Activated T-cell treated with anti-CD3 and anti-CD28 coated beads for 1 hour (primary cell): ENCODE results near the gene DHX58.

Experiments used
- DNase-seq: peaks from one replicate; pipeline ENCODE4 v3.0.0-alpha.2; 2020; ENCODE audit warnings: low read depth

DHX58 gene

GRCh38 chr17:42081516-42082129 is 30.9 kb downstream of the DHX58 start:
- no peak for DNase-seq

- no peak for DNase-seq
These were observed 33.0 kb downstream of the DHX58 start for GRCh38 chr17:42079541-42079940.

GRCh38 chr17:42078396-42079043 is 34.0 kb downstream of the DHX58 start:
- DNase-seq = no peak

DNA sequence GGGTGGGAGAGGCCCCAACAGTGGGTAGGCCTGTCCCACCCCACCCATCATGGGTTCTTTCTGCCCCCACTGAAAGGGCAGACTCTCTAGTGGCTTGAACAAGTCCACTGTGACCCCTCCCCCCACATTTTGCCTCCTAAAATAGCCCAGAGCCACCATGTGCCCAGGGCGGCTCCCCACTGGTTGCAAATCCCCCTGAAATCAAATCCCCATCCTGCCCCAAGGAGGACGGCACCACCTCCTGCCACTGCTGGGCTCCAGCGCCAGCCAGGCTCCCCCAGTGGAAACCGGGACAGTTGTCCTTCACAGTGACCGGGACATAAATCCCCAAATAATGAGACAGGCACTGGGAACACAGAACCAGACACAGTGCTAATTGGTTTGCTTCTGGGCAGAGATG is 34.8 kb downstream of the DHX58 start:
- DNase-seq = no peak

- no peak for DNase-seq
These were observed 35.5 kb downstream of the DHX58 start for GRCh38 chr17:42076797-42077559.

GRCh38 chr17:42075789-42076188 is 36.7 kb downstream of the DHX58 start:
- no peak for DNase-seq

- no peak for DNase-seq
These were observed 40.0 kb downstream of the DHX58 start for GRCh38 chr17:42072323-42073187.

DNA sequence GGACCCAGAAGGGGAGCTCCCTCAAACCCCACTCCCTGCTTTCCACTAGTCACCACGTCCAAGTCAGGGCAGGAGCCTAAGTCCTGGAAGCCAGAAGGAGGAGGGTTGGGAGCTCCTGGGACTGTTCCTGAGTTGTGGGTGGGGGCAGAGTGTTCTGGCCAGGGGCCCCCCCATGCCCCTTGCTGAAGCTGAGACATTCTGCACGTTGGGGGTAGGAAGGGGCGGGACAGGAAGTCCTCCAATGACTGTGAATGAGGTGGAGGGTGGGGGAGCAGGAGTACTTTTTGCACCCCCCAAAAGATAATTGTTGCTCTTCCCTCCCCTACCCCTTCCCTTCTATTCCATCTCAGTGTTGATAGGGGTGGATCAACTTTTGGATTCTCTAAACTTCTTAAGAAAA is 40.7 kb downstream of the DHX58 start:
- no peak for DNase-seq

DNA sequence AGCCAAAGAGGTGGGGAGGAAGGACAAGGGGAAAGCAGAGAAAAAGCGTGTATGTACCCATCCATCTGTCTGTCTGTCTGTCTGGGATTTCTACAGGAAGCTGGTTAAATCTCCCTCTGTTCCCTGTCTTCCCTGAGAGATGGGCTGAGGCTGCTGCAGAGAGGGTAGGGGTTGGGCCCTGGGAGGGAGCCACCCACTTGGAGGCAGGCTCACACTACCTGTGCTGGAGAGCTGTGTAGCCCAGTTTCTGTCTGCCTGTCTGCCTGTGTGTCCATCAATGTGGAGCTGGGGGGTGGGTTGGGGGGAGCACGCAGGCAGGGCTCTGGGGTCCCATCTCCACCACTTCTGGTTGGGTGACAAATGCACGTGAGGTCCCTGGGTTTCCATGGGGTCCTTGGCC is 43.5 kb downstream of the DHX58 start:
- no peak for DNase-seq

GRCh38 chr17:42067371-42068091 is 45.0 kb downstream of the DHX58 start:
- DNase-seq = peak; percentile 66

DNA sequence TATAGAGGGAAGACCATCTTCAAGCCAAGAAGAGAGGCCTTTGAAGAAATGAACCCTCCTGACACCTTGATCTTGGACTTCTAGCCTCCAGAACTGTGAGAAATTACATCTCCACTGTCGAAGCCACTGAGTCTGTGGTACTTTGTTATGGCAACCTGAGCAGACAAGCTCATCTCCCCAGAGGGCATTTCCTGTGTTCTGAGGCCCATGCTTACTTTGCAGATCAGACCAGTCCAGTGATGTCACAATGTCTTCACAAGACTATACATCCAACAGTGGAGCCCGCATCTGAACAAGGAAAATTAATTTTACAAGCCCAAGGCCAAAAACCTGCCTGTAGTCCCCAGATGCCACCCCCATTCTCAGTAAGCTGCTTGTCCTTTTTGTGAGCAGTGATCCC is 47.3 kb downstream of the DHX58 start:
- no peak for DNase-seq

GRCh38 chr17:42062681-42063080 is 49.8 kb downstream of the DHX58 start:
- no peak for DNase-seq

DNA sequence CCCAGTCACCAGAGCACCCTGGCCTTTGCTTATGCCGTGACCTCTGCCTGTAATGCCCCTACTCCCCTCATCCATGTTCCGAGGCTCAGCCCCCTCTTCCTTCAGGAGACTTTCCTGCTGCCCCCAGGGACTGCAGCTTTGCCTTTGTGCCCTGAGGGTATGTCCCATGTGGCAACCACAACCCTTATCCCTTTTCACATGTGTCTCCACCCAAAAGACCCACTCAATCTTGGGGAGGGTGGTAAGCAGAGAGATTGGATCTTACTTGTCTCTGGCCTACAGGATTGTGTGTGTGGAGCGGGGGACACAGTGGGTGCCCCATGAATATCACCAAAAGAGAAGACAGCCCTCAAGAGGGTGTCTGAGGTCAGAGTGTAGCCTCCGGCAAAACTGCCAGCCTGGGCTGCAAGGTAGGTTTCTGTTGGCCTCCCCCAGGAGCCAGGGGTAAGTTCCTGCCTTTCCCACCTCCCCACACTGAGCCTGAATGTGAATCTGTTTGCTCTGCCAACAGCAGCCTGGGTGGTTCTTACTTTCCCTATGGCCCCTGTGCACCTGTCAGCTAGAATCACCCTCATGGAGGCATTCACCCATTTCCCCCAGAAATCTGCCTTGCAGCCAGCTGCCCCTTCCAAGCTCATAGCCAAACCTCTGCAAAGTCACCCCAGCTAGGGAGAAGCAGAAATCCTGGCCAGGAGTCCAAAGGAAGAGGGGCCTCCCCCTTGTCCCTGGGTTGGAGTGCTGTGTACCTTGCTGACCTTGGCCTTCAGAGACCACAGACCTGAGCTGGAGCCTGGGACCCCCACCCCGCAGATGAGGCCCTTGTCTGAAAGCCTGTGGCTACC is 50.6 kb downstream of the DHX58 start:
- no peak for DNase-seq

GRCh38 chr17:42060231-42060630 is 52.3 kb downstream of the DHX58 start:
- no peak for DNase-seq

DNA sequence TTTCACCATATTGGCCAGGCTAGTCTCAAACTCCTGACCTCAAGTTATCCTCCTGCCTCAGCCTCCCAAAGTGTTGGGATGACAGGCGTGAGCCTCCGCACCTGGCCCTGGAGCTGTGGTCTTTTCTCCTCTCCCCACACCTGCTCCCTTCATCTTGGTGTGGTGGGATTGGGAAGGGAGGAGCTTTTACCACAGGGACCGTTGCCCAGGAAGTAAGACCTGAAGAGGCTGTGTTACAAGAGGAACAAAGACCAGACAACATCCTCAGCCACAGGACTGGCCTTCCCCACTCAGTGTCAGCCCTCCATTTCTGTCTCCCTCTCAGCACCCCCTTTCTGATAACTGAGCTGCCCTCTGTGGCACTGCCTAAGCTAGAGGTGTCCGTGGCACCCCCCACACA is 52.7 kb downstream of the DHX58 start:
- DNase-seq = no peak

- DNase-seq = no peak
These were observed 54.5 kb downstream of the DHX58 start for GRCh38 chr17:42058063-42058462.

DNA sequence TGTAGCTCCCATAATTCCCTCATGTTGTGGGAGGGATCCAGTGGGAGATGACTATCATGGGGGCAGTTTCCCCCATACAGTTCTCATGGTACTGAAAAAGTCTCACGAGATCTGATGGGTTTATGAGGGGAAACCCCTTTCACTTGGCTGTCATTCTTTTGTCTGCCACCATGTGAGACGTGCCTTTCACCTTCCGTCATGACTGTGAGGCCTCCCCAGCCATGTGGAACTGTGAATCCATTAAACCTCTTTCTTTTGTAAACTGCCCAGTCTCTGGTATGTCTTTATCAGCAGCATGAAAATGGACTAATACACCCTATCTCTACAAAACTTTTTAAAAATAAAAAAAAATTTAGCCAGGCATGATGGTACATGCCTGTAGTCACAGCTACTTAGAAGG is 55.9 kb downstream of the DHX58 start:
- DNase-seq = no peak

DNA sequence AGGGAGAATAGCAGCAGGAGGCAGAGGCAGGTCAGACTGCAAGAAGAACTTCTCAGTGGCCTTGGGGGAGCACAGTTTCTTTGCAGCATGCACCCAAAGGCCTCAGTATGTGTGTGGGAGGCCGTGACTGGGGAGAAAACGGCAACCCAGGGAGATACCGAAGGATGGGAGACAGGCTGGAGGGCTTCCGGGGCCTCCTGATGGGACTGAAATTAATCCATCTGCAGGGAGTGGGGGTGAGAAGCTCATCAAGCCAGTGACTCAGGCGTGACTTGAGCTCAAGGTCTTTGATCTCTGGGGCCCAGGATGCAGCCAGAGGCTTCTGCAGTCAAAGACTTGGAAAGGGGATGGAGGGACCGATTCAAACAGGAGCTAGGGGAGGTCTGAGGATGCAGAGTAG is 57.0 kb downstream of the DHX58 start:
- DNase-seq = no peak

- DNase-seq = no peak
These were observed 57.5 kb downstream of the DHX58 start for GRCh38 chr17:42055027-42055426.

GRCh38 chr17:42053731-42054500 is 58.6 kb downstream of the DHX58 start:
- DNase-seq = no peak
